Uterus (tissue), 2 donors: ENCODE data around the gene NKX2-2.

Experiments used
- CTCF ChIP-seq, 4 experiments: fragments of 200-600 bp in 2 of 4; fragments of 450-650 bp in 2 of 4; sonication (generic) in 2 of 4; IDR thresholded peaks; one replicate each; pipeline ENCODE4 v1.5.1; 2016 to 2019; ENCODE audit warnings: antibody characterized with exemption in 4 of 4, mild to moderate bottlenecking in 2 of 4, moderate library complexity in 1 of 4
- POLR2A ChIP-seq, 2 donors: fragments of 450-650 bp; IDR thresholded peaks; one replicate each; pipeline ENCODE4 v1.6.1; 2016; ENCODE audit warnings: antibody characterized with exemption in 2 of 2, mild to moderate bottlenecking in 1 of 2, moderate library complexity in 1 of 2

- TF ChIP-seq CTCF (IDR thresholded peaks at IDR 0.05), result no peak
- TF ChIP-seq POLR2A (IDR thresholded peaks at IDR 0.05), result no peak
These were observed 7.1 kb upstream of the NKX2-2 start for GRCh38 chr20:21520702-21521595.
